HepG2 (cell line): ENCODE data around the gene ZXDC. TPM values are rescaled to one million over a fixed set of nuclear protein-coding genes. Genes with fewer than 3 reads are reported as not detected.
A peak's percentile ranks its signal among the peaks of the same experiment; 100 is the strongest.

ENCODE experiments used
- ATAC-seq: fragments of 200-7000 bp; cut with Tn5 transposase; 3 replicates; pipeline ENCODE4 v1.9.1; 2020; ENCODE audit warnings: mild to moderate bottlenecking, moderate library complexity
- BruUV-seq: library from RNA; stranded (reverse); fragments of 400-500 nt; replicated peaks from 2 replicates; lab custom pipeline; 2021; lab: Mats Ljungman, UMichigan
- CTCF ChIA-PET: fragments of 300-600 bp; formaldehyde crosslinking; extraction: SDS; loops from one replicate; lab custom pipeline; 2021; ENCODE audit warnings: low total read pairs, inconsistent platforms, low intra/inter-chr PET ratio; lab: Yijun Ruan, JAX
- POLR2A ChIA-PET: fragments of 350-600 bp; sonication (Branson Sonifier 250); formaldehyde crosslinking; loops from one replicate; lab custom pipeline; 2020; ENCODE audit warnings: antibody characterized with exemption, inconsistent platforms; lab: Yijun Ruan, JAX
- DNase-seq: peaks from one replicate; pipeline ENCODE4 v3.0.0-alpha.2; 2015; ENCODE audit warnings: low spot score
- FAIRE-seq: peaks from 3 replicates; lab custom pipeline; 2011; peaks lifted over from hg19 to GRCh38; lab: Jason Lieb, UNC
- H2AFZ ChIP-seq: one replicate; pipeline ENCODE4 v1.6.1; 2011; ENCODE audit warnings: low read length, inconsistent platforms
- H3K27ac ChIP-seq: fragments of 300-600 bp; 3 replicates; pipeline ENCODE4 v1.8.0; 2011; ENCODE audit warnings: mixed run types, mild to moderate bottlenecking, mixed read lengths, low read length, inconsistent platforms; ENCODE audit not compliant: insufficient read depth; ENCODE audit errors: extremely low read length
- H3K27me3 ChIP-seq, 2 experiments: fragments of 200-600 bp in 1 of 2; 2 replicates in 1 of 2; 3 replicates in 1 of 2; pipeline versions ENCODE4 v1.6.0 to v1.8.0; 2011; ENCODE audit warnings: low read length in 2 of 2, mild to moderate bottlenecking in 2 of 2, moderate library complexity in 2 of 2, inconsistent platforms in 1 of 2; ENCODE audit not compliant: insufficient read depth in 2 of 2, control insufficient read depth in 1 of 2
- H3K36me3 ChIP-seq, 2 experiments: fragments of 200-600 bp in 1 of 2; replicated peaks in 1 of 2; 2 replicates in 1 of 2; 3 replicates in 1 of 2; pipeline versions ENCODE4 v1.5.1 to v1.8.0; 2011; ENCODE audit warnings: low read length in 2 of 2, inconsistent platforms in 1 of 2; ENCODE audit not compliant: insufficient read depth in 2 of 2, control insufficient read depth in 1 of 2
- H3K4me1 ChIP-seq: 2 replicates; pipeline ENCODE4 v1.5.1; 2012; ENCODE audit warnings: low read length, inconsistent platforms; ENCODE audit not compliant: insufficient read depth
- H3K4me2 ChIP-seq: 2 replicates; pipeline ENCODE4 v1.6.0; 2011; ENCODE audit warnings: low read depth, low read length, inconsistent platforms
- H3K4me3 ChIP-seq, 3 experiments: fragments of 200-600 bp in 1 of 3; sonication (generic), shearing (Covaris generic) in 1 of 3; replicated peaks in 1 of 3; 2 replicates each; pipeline ENCODE4 v1.5.1; 2011 to 2016; ENCODE audit warnings: low read length in 3 of 3, inconsistent platforms in 2 of 3, low read depth in 2 of 3, mild to moderate bottlenecking in 2 of 3, control low read depth in 1 of 3, mixed read lengths in 1 of 3; ENCODE audit not compliant: insufficient read depth in 1 of 3
- H3K79me2 ChIP-seq: one replicate; pipeline ENCODE4 v1.6.1; 2011; ENCODE audit warnings: low read length, inconsistent platforms; ENCODE audit not compliant: insufficient read depth
- H3K9ac ChIP-seq: 2 replicates; pipeline ENCODE4 v1.6.0; 2011; ENCODE audit warnings: mild to moderate bottlenecking, low read depth, low read length, inconsistent platforms; ENCODE audit not compliant: insufficient read depth
- H3K9me3 ChIP-seq: 2 replicates; pipeline ENCODE4 v1.5.1; 2012; ENCODE audit warnings: mild to moderate bottlenecking, low read length
- H4K20me1 ChIP-seq: 2 replicates; pipeline ENCODE4 v1.6.0; 2011; ENCODE audit warnings: inconsistent platforms, mild to moderate bottlenecking, low read length, moderate library complexity; ENCODE audit not compliant: insufficient read depth
- CENPX ChIP-seq: sonication (generic); formaldehyde crosslinking; IDR thresholded peaks from 2 replicates; pipeline ENCODE4 v1.9.0; 2021; ENCODE audit warnings: mild to moderate bottlenecking, missing genetic modification reagents, moderate library complexity
- EZH2 ChIP-seq: conservative IDR thresholded peaks from 2 replicates; pipeline ENCODE4 v1.6.1; 2012; ENCODE audit warnings: mild to moderate bottlenecking, low read depth, low read length, moderate library complexity
- FOXM1 ChIP-seq: sonication (generic); formaldehyde crosslinking; IDR thresholded peaks from 2 replicates; pipeline ENCODE4 v1.5.0; 2020; ENCODE audit warnings: missing genetic modification reagents
- JUN ChIP-seq: sonication (generic); formaldehyde crosslinking; IDR thresholded peaks from 2 replicates; pipeline ENCODE4 v1.4.0; 2020; ENCODE audit warnings: mild to moderate bottlenecking, missing genetic modification reagents
- KAT2B ChIP-seq: fragments of 150-350 bp; IDR thresholded peaks from 2 replicates; pipeline ENCODE4 v1.6.1; 2014; ENCODE audit warnings: low read depth, low read length, borderline replicate concordance
- MTA3 ChIP-seq: sonication (generic); formaldehyde crosslinking; IDR thresholded peaks from 2 replicates; pipeline ENCODE4 v1.4.0; 2020; ENCODE audit warnings: missing genetic modification reagents
- MXD4 ChIP-seq: IDR thresholded peaks from 2 replicates; pipeline ENCODE4 v1.6.1; 2016; ENCODE audit warnings: mild to moderate bottlenecking, missing biosample characterization, missing genetic modification reagents
- PCBP1 ChIP-seq: fragments of 200-400 bp; formaldehyde crosslinking; IDR thresholded peaks from 2 replicates; pipeline ENCODE4 v1.6.1; 2017; ENCODE audit warnings: mild to moderate bottlenecking, low read depth, low read length, borderline replicate concordance
- PRDM4 ChIP-seq: sonication (generic); formaldehyde crosslinking; IDR thresholded peaks from 2 replicates; pipeline ENCODE4 v1.9.0; 2021; ENCODE audit warnings: missing genetic modification reagents, borderline replicate concordance
- SRSF1 ChIP-seq: fragments of 200-400 bp; formaldehyde crosslinking; optimal IDR thresholded peaks from 2 replicates; pipeline ENCODE3; 2017; ENCODE audit warnings: mild to moderate bottlenecking, low read depth, low read length, moderate library complexity
- TFDP1 ChIP-seq: IDR thresholded peaks from 2 replicates; pipeline ENCODE4 v1.6.1; 2016; ENCODE audit warnings: missing compliant biosample characterization, missing genetic modification reagents, borderline replicate concordance
- YEATS4 ChIP-seq: sonication (generic); formaldehyde crosslinking; IDR thresholded peaks from 2 replicates; pipeline ENCODE4 v1.4.0; 2020; ENCODE audit warnings: missing genetic modification reagents, borderline replicate concordance
- ZNF329 ChIP-seq: sonication (generic); formaldehyde crosslinking; IDR thresholded peaks from 2 replicates; pipeline ENCODE4 v1.9.0; 2021; ENCODE audit warnings: low read depth, mild to moderate bottlenecking, missing genetic modification reagents
- ZNF616 ChIP-seq: sonication (generic); formaldehyde crosslinking; IDR thresholded peaks from 2 replicates; pipeline ENCODE4 v1.5.0; 2020; ENCODE audit warnings: low read depth, mild to moderate bottlenecking, missing genetic modification reagents
- ZSCAN31 ChIP-seq: sonication (generic); formaldehyde crosslinking; IDR thresholded peaks from 2 replicates; pipeline ENCODE4 v1.5.0; 2020; ENCODE audit warnings: low read depth, mild to moderate bottlenecking, missing genetic modification reagents
- WGBS: methylation state at CpG from one replicate; pipeline ENCODE4 v1.1.6; 2017; ENCODE audit warnings: low lambda C conversion rate; 5-methylcytosine and 5-hydroxymethylcytosine counted together
- in situ Hi-C: cut with HindIII; loops from 2 replicates; pipeline ENCODE4 v1.10.0; 2017; ENCODE audit warnings: low pct_unique_long_range_greater_than_20kb; ENCODE audit not compliant: extremely low pct_ligation_motif_present
- intact Hi-C: fragments of 100-400 bp; cut with micrococcal nuclease; formaldehyde crosslinking; loops from one replicate; pipeline ENCODE4 v1.10.0; 2022; ENCODE audit not compliant: unreplicated experiment
- polyA plus RNA-seq, 8 experiments: library from polyadenylated mRNA; depleted of rRNA in 3 of 8; stranded (reverse) in 7 of 8; unstranded in 1 of 8; fragments of >200 nt; fragmentation: Illumina TruSeq in 4 of 8; extraction: Trizol in 4 of 8; gene quantifications; 2 replicates each; pipeline versions ENCODE4 v1.2.1 to v1.2.3, GENCODE V29; 2011 to 2016; ENCODE audit warnings: low read depth in 4 of 8, missing spikeins in 1 of 8, mixed read lengths in 1 of 8; ENCODE audit not compliant: insufficient read depth in 1 of 8
- total RNA-seq, 5 experiments: library from RNA; depleted of rRNA; stranded (reverse); fragments of >200 nt; fragmentation: Illumina TruSeq; extraction: Trizol; gene quantifications; 2 replicates each; pipeline ENCODE4 v1.2.3, GENCODE V29; 2016; ENCODE audit warnings: low read depth in 1 of 5

The ZXDC gene
- total and polyA plus RNA-seq, 2 of the 13 experiments (the other 11 are each of a cell fraction or from before 2014, with no cell fraction given), result 17.6 to 21.2 TPM

GRCh38 chr3:126413693-126414080, 62.0 kb downstream of the ZXDC start:
- no peaks in the 10 kb centered on the region for H3K79me2 ChIP-seq
- no peak overlapping the region for H3K9ac ChIP-seq
- BruUV-seq, result no TSS peak
- H2AFZ ChIP-seq, result no peak overlapping the region
- H3K4me2 ChIP-seq, result no peak overlapping the region
- no peak for FAIRE-seq
- peaks cover 14% of the 10 kb centered on the region for H3K4me1 ChIP-seq
- no peaks in the 10 kb centered on the region for H3K9me3 ChIP-seq
- H3K27me3 ChIP-seq, result peaks cover 1 to 17% of the 10 kb centered on the region in 2 experiments; a peak in 4 of 5 replicates
- DNase-seq, result no peak
- intact Hi-C loops (no loop called here), in situ Hi-C loops (no loop called here)
- 0% methylated on average over 2 of the region's 4 CpGs for WGBS
- TF ChIP-seq ZSCAN31 (CRISPR knock-in tag), result no peak
- TF ChIP-seq ZNF329 (CRISPR knock-in tag), result peak; percentile 93
- no peak for TF ChIP-seq ZNF616
- POLR2A ChIA-PET, result no interaction called here
- no peaks in the 10 kb centered on the region for H3K36me3 ChIP-seq
- CTCF ChIA-PET, result no interaction called here
- no peak overlapping the region for H3K4me3 ChIP-seq
- no peaks in the 10 kb centered on the region for H4K20me1 ChIP-seq
- H3K27ac ChIP-seq, result no peak overlapping the region
- ATAC-seq, result peak; percentile 15; the same call in 1 of the 3 replicates

DNA sequence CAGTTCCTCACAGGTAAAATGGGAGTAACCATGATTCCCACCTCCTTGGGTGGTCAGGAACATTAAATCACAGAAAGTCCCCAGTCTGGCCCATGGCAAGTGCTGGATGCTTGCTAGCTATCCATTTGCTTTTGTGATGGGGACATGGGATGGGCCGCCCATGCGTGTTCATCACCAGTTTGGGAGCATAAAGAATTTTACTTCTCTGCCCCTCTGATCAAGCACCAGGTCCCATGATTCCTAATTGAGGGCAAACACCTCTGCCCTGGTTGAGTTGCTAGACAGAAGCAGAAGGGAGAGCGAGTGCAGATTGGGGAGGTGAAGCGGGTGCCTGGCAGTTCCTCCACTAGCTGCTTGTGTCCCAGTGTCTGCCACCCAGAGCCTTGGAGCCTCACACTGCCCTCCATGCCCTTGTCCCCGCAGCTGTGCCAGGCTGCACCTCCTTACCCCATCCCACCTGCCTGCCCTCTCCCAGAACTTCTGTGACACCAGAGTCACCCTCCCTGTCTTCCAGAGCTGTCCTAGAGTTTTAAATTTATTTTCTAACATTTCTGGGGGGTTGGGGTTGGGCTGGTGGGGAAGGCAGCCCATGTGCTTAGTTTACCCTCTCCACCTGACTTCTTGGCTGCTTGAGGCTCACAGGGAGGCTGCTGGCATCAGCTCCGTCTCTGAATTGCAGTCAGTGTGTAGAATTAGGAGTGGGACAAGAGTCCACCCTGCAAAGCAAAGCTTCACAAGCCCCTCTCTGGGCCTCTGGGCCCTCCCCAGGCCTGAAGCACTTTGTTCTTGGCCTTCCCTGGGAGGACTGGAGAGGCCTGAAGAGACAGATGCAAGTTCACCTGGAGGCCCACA, 62.6 kb downstream of the ZXDC start:
- Histone ChIP-seq H3K4me2 (no peak overlapping the region), H2AFZ (no peak overlapping the region), H4K20me1 (no peaks in the 10 kb centered on the region), H3K27me3 (peaks cover 1 to 23% of the 10 kb centered on the region in 2 experiments), H3K36me3 (no peaks in the 10 kb centered on the region), H3K27ac (no peak overlapping the region), H3K4me3 (no peak overlapping the region), H3K9me3 (no peaks in the 10 kb centered on the region), H3K79me2 (no peaks in the 10 kb centered on the region), H3K4me1 (peaks cover 13% of the 10 kb centered on the region), H3K9ac (no peak overlapping the region)
- POLR2A ChIA-PET, result no interaction called here
- in situ Hi-C loops, result no loop called here
- CTCF ChIA-PET, result no interaction called here
- FAIRE-seq (no peak), DNase-seq (no peak), ATAC-seq (no peak)
- 39% methylated on average over 6 of the region's 6 CpGs for WGBS
- intact Hi-C loops, result no loop called here
- no TSS peak for BruUV-seq
- TF ChIP-seq FOXM1, result no peak
- no peak for TF ChIP-seq YEATS4 (CRISPR knock-in tag)
- TF ChIP-seq SRSF1, result no peak
- no peak for TF ChIP-seq KAT2B
- TF ChIP-seq CENPX (CRISPR knock-in tag), result no peak
- TF ChIP-seq MXD4 (CRISPR knock-in tag), result no peak
- no peak for TF ChIP-seq EZH2
- TF ChIP-seq PRDM4 (CRISPR knock-in tag), result no peak
- TF ChIP-seq TFDP1 (CRISPR knock-in tag), result no peak
- no peak for TF ChIP-seq PCBP1
- no peak for TF ChIP-seq MTA3 (CRISPR knock-in tag)
- TF ChIP-seq JUN (CRISPR knock-in tag), result no peak
